ENCODE measurements around the gene C1orf141.

GRCh38 chr1:67126111-67126746 is 8.5 kb downstream of the C1orf141 start:
- TF ChIP-seq CTCF (IDR thresholded peaks at IDR 0.05; ENCODE audit: low read depth, low read length, missing input control), result no peak
- no peak for TF ChIP-seq GABPA (IDR thresholded peaks at IDR 0.05 in 1 of 2, conservative IDR thresholded peaks at IDR 0.05 in 1 of 2)
- no peak for TF ChIP-seq RXRA (IDR thresholded peaks at IDR 0.05)
- no peak for TF ChIP-seq ATF3 (IDR thresholded peaks at IDR 0.05)

Data from liver (tissue), 3 donors.